Hepatocyte (in vitro differentiated cells): Measurements from ENCODE around the gene PRAMEF14.
"Not testable (repeated sequence)": the region's sequence is repeated elsewhere in the genome, so short reads cannot be mapped to it uniquely, and the experiment has no call there.

Experiments used
- CTCF ChIP-seq: fragments of 200-600 bp; sonication (generic); IDR thresholded peaks from 2 replicates; pipeline ENCODE4 v1.5.1; 2016; ENCODE audit warnings: antibody characterized with exemption, mild to moderate bottlenecking; ENCODE audit not compliant: poor library complexity
- EZH2 ChIP-seq: fragments of 200-600 bp; sonication (generic); IDR thresholded peaks from 2 replicates; pipeline ENCODE4 v1.6.1; 2016; ENCODE audit warnings: antibody characterized with exemption, mild to moderate bottlenecking, borderline replicate concordance
- EZH2phosphoT487 ChIP-seq: fragments of 200-600 bp; sonication (generic); IDR thresholded peaks from one replicate; pipeline ENCODE4 v1.6.1; 2018; ENCODE audit warnings: antibody characterized with exemption, mild to moderate bottlenecking, low read depth, moderate library complexity; ENCODE audit not compliant: unreplicated experiment, severe bottlenecking

DNA sequence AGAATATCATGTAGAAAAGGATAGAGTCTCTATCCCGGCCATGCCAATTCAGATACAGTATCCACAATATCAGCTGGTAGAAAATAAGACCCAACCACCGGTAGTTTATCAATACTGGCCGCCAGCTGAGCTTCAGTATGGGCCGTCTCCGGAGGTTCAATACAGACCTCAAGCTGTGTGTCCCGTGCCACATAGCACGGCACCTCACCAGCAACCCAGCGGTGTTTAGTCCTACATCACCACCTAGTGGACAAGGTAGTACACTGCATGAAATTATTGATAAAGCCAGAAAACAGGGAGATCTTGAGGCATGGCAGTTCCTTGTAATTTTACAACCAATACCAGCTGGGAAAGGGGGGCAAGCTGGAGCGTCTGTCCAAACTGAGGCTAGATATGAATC, 7.5 kb upstream of the PRAMEF14 start:
- TF ChIP-seq CTCF, EZH2, EZH2phosphoT487: not testable (repeated sequence)
